ENCODE measurements around the gene HS3ST1. TPM values are rescaled to one million over a fixed set of nuclear protein-coding genes. Genes with fewer than 3 reads are reported as not detected.

The HS3ST1 gene
- total RNA-seq, 1 experiment from 2014 or later: 134 TPM

DNA sequence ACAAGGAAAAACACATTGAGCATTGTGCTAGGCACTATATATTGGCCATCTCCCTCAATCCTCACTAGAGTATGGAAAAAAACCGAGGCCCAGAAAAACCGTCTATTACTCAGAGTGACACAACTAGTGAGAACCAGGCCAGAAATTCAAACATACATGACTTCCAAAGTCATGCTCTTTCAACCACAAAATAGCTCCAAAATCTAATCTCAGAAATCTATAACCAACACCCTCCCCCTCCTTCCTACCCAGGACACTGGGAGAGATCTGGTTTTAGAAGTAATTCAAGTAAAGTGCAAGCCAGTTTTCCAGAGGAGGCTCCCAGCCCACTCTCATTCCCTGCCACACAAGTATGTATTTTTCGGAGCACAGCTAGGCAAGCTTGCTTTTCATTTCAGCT lies 7.6 kb downstream of the HS3ST1 start:
- Histone ChIP-seq H3K9me3 (ENCODE audit: control insufficient read depth in 1 of 2, insufficient read depth in 1 of 2, low read depth in 1 of 2, low read length in 2 of 2) (no peaks in the 10 kb centered on the region), H2AFZ (ENCODE audit: low read depth, low read length, poor library complexity, severe bottlenecking) (no peak overlapping the region), H3K27ac (ENCODE audit: low read depth, low read length) (no peak overlapping the region), H3K27me3 (ENCODE audit: insufficient read depth, low read length) (no peaks in the 10 kb centered on the region), H3K79me2 (ENCODE audit: insufficient read depth, low read length) (peaks cover 100% of the 10 kb centered on the region), H3K4me3 (replicated peaks in 1 of 2; ENCODE audit: low read depth in 1 of 2, low read length in 2 of 2) (no peak overlapping the region), H3K4me2 (ENCODE audit: low read length) (no peak overlapping the region), H3K4me1 (ENCODE audit: control insufficient read depth in 1 of 2, insufficient read depth in 2 of 2, low read length in 2 of 2) (peaks cover 12 to 83% of the 10 kb centered on the region in 2 experiments; a peak in 3 of 4 replicates), H4K20me1 (ENCODE audit: insufficient read depth) (peaks cover 25% of the 10 kb centered on the region), H3K9ac (ENCODE audit: low read length) (no peak overlapping the region), H3K36me3 (ENCODE audit: control insufficient read depth in 1 of 2, insufficient read depth in 2 of 2, low read length in 2 of 2) (peaks cover 15 to 93% of the 10 kb centered on the region in 2 experiments), H3K9me2 (ENCODE audit: insufficient read depth) (no peaks in the 10 kb centered on the region)
- intact Hi-C loops (cut with micrococcal nuclease): loop anchor here (10.0 kb wide), 2 partner anchors 534 to 1214 kb away; no protein-coding TSS in a partner anchor
- ChIA-PET POLR2A (no interaction called here), CTCF (no interaction called here), RAD21 (ENCODE audit: low non-redundant PET in 1 of 2, low total read pairs in 2 of 2, uncharacterized antibody in 2 of 2, unreplicated experiment in 2 of 2) (no interaction called here)
- no peak for TF ChIP-seq CEBPB (IDR thresholded peaks at IDR 0.05; ENCODE audit: low read depth)
- TF ChIP-seq YY1 (IDR thresholded peaks at IDR 0.05; ENCODE audit: extremely low read depth, insufficient replicate concordance, low read depth, low read length): no peak
- TF ChIP-seq ZBTB33 (IDR thresholded peaks at IDR 0.05; ENCODE audit: extremely low read depth, insufficient replicate concordance, low read length): no peak
- ATAC-seq: no peak
- no peak for DNase-seq (ENCODE audit: low read depth, low spot score)
- BruUV-seq (replicated peaks): no TSS peak

DNA sequence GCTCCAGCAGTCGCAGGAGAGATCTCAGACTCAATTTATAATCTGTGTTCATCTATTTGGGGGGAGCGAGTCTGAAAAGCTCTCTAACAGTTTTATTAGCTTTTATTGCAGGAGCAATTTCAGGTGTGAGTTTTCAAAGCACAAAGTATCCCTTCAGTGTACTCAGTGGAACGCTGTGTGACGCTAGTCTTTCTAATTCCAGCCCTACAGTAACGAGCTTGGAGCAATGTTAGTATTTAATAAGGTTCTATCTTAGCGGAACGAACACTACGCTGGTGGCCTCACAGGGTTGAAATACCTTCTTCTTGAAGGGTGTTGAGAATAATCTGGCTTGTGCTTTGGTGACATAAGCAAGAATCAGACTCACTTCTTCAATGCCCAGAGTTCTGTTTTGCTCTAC lies 8.4 kb downstream of the HS3ST1 start:
- no peak for TF ChIP-seq ZBTB33 (IDR thresholded peaks at IDR 0.05; ENCODE audit: extremely low read depth, insufficient replicate concordance, low read length)
- TF ChIP-seq JUND (IDR thresholded peaks at IDR 0.05): no peak
- TF ChIP-seq RAD21 (IDR thresholded peaks at IDR 0.05; ENCODE audit: low read depth): no peak
- TF ChIP-seq POLR2AphosphoS5 (IDR thresholded peaks at IDR 0.05; ENCODE audit: low read depth, low read length): 0 out of 2 replicates have a peak, but pooled peaks have one; percentile 25
- RAD21 ChIA-PET (ENCODE audit: low non-redundant PET in 1 of 2, low total read pairs in 2 of 2, uncharacterized antibody in 2 of 2, unreplicated experiment in 2 of 2): no interaction called here
- CTCF ChIA-PET: interaction anchor here (1.1 kb wide), 1 partner anchor 9 kb away, joined by 3 read pairs; no protein-coding TSS in a partner anchor
- Histone ChIP-seq H4K20me1 (ENCODE audit: insufficient read depth) (peaks cover 32% of the 10 kb centered on the region), H3K9me2 (ENCODE audit: insufficient read depth) (no peaks in the 10 kb centered on the region), H3K9me3 (ENCODE audit: control insufficient read depth in 1 of 2, insufficient read depth in 1 of 2, low read depth in 1 of 2, low read length in 2 of 2) (no peaks in the 10 kb centered on the region), H3K27me3 (ENCODE audit: insufficient read depth, low read length) (no peaks in the 10 kb centered on the region), H3K4me3 (replicated peaks in 1 of 2; ENCODE audit: low read depth in 1 of 2, low read length in 2 of 2) (no peak overlapping the region), H3K4me2 (ENCODE audit: low read length) (no peak overlapping the region), H3K9ac (ENCODE audit: low read length) (no peak overlapping the region), H3K79me2 (ENCODE audit: insufficient read depth, low read length) (peaks cover 100% of the 10 kb centered on the region), H3K27ac (ENCODE audit: low read depth, low read length) (peak overlapping the region; percentile 14; the same call in 1 of the 2 replicates), H3K36me3 (ENCODE audit: control insufficient read depth in 1 of 2, insufficient read depth in 2 of 2, low read length in 2 of 2) (peaks cover 15 to 93% of the 10 kb centered on the region in 2 experiments), H3K4me1 (ENCODE audit: control insufficient read depth in 1 of 2, insufficient read depth in 2 of 2, low read length in 2 of 2) (peaks cover 5 to 83% of the 10 kb centered on the region in 2 experiments; a peak in 3 of 4 replicates), H2AFZ (ENCODE audit: low read depth, low read length, poor library complexity, severe bottlenecking) (no peak overlapping the region)
- POLR2A ChIA-PET: interaction anchor here (0.7 to 1.6 kb wide), 2 partner anchors 9 to 124 kb away, joined by 3 to 6 read pairs; partner anchors contain the start of gene HS3ST1
- BruUV-seq (replicated peaks): no TSS peak
- DNase-seq (ENCODE audit: low read depth, low spot score) (no peak), ATAC-seq (no peak)
- intact Hi-C loops (cut with micrococcal nuclease): loop anchor here (10.0 kb wide), 2 partner anchors 534 to 1214 kb away; no protein-coding TSS in a partner anchor

Measured in HCT116 (cell line).